Gastroesophageal sphincter (tissue), 3 donors: Measurements from ENCODE around the gene PLK4.

Experiments used
- CTCF ChIP-seq, 4 experiments: fragments of 200-600 bp in 2 of 4; fragments of 450-650 bp in 2 of 4; sonication (generic) in 1 of 4; IDR thresholded peaks; one replicate each; pipeline ENCODE4 v1.5.1; 2017 to 2019; ENCODE audit warnings: antibody characterized with exemption in 4 of 4, mild to moderate bottlenecking in 2 of 4, moderate library complexity in 2 of 4
- POLR2A ChIP-seq, 2 donors: fragments of 450-650 bp; IDR thresholded peaks; one replicate each; pipeline ENCODE4 v1.6.1; 2017; ENCODE audit warnings: antibody characterized with exemption in 2 of 2, mild to moderate bottlenecking in 2 of 2, moderate library complexity in 1 of 2

GRCh38 chr4:127856196-127856812 lies 24.4 kb upstream of the PLK4 start:
- TF ChIP-seq POLR2A (IDR thresholded peaks at IDR 0.05) (no peak), CTCF (IDR thresholded peaks at IDR 0.05) (no peak)
